ENCODE results near the gene MYF6. TPM values are rescaled to one million over a fixed set of nuclear protein-coding genes. Genes with fewer than 3 reads are reported as not detected.
A peak's percentile ranks its signal among the peaks of the same experiment; 100 is the strongest.

The MYF6 gene
- polyA plus RNA-seq, 3 donors, result not detected

DNA sequence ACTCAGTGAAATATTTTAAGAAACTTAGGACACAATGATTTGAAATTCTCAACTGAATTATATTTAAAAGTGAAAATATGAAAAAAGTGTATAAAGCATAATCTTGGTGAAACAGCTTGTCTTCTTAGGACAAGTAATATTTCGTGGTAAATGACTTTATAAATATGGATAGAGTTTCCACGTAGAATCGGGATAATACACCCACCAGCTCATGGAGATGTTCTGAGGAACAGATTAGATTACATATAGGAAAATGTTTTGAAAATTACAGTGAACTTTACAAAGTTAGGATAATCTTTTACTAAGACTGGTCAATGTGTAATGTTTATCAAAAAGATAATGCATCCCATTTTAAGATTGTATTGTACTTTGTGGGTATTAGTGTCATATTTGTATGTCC, 25.6 kb upstream of the MYF6 start:
- no peak overlapping the region for H3K9ac ChIP-seq (ENCODE audit: insufficient read depth, low read length, poor library complexity, severe bottlenecking)
- H2AFZ ChIP-seq (ENCODE audit: insufficient read depth, low read depth, low read length, poor library complexity, severe bottlenecking), result no peak overlapping the region
- DNase-seq, result no peak
- H3K4me2 ChIP-seq (replicated peaks; ENCODE audit: extremely low read depth, low read length, poor library complexity, severe bottlenecking), result no peak overlapping the region
- no peaks in the 10 kb centered on the region for H3K79me2 ChIP-seq (ENCODE audit: insufficient read depth, low read length)
- Mint-ChIP-seq H3K9me3 (peaks cover 0 to 2% (median 0%) of the 10 kb centered on the region in 7 donors), H3K4me1 (no peaks in the 10 kb centered on the region), H3K27ac (no peak overlapping the region), H3K4me3 (no peak overlapping the region), H3K27me3 (ENCODE audit: low read depth in 3 of 3) (peaks cover 0 to 3% (median 2%) of the 10 kb centered on the region in 3 donors), H3K36me3 (no peaks in the 10 kb centered on the region)
- intact Hi-C loops (cut with micrococcal nuclease), result no loop called here
- no CpG with 5 or more reads among the region's 3 CpGs for WGBS (ENCODE audit: insufficient coverage)
- H3K4me1 ChIP-seq (ENCODE audit: control insufficient read depth in 1 of 2, insufficient read depth in 2 of 2, low read length in 2 of 2), result no peaks in the 10 kb centered on the region
- H3K27ac ChIP-seq (ENCODE audit: low read depth in 1 of 2, low read length in 2 of 2), result no peak overlapping the region
- no peaks in the 10 kb centered on the region for H3K27me3 ChIP-seq (ENCODE audit: control insufficient read depth in 2 of 2, insufficient read depth in 2 of 2, low read length in 2 of 2)
- no peaks in the 10 kb centered on the region for H3K9me3 ChIP-seq (replicated peaks in 1 of 2; ENCODE audit: control insufficient read depth in 1 of 2, insufficient read depth in 1 of 2, low read length in 2 of 2)
- TF ChIP-seq, protein P1, sequence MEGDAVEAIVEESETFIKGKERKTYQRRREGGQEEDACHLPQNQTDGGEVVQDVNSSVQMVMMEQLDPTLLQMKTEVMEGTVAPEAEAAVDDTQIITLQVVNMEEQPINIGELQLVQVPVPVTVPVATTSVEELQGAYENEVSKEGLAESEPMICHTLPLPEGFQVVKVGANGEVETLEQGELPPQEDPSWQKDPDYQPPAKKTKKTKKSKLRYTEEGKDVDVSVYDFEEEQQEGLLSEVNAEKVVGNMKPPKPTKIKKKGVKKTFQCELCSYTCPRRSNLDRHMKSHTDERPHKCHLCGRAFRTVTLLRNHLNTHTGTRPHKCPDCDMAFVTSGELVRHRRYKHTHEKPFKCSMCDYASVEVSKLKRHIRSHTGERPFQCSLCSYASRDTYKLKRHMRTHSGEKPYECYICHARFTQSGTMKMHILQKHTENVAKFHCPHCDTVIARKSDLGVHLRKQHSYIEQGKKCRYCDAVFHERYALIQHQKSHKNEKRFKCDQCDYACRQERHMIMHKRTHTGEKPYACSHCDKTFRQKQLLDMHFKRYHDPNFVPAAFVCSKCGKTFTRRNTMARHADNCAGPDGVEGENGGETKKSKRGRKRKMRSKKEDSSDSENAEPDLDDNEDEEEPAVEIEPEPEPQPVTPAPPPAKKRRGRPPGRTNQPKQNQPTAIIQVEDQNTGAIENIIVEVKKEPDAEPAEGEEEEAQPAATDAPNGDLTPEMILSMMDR (IDR thresholded peaks at IDR 0.05), result no peak
- H3K36me3 ChIP-seq (replicated peaks in 1 of 2; ENCODE audit: control insufficient read depth in 1 of 2, insufficient read depth in 2 of 2, low read length in 2 of 2), result no peaks in the 10 kb centered on the region
- H3K4me3 ChIP-seq (replicated peaks in 1 of 3; ENCODE audit: low read depth in 2 of 3, low read length in 3 of 3), result no peak overlapping the region
- no peaks in the 10 kb centered on the region for H4K20me1 ChIP-seq (ENCODE audit: insufficient read depth, low read length)

DNA sequence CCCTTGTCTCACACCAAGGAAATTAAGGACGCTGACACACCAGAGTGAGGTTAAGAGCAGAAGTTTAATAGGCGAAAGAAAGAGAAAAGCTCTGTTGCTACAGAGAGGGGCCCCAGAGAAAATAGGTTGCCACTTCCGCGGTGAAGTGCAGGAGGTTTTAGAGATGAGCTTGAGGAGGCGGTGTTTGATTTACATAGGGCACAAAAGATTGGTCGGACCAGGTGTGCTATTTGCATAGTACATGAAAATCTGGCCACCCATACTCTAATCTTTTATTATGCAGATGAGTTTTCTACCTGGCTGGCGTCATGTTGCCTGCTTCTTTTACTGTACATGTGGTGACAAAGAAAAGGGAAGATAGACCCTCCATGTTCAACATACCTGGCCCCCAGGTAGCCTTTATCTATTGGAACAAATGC, 23.3 kb upstream of the MYF6 start:
- H3K36me3 ChIP-seq (replicated peaks in 1 of 2; ENCODE audit: control insufficient read depth in 1 of 2, insufficient read depth in 2 of 2, low read length in 2 of 2), result no peaks in the 10 kb centered on the region
- Mint-ChIP-seq H3K9me3 (peaks cover 0 to 2% (median 0%) of the 10 kb centered on the region in 7 donors), H3K4me1 (no peaks in the 10 kb centered on the region), H3K27me3 (ENCODE audit: low read depth in 3 of 3) (peaks cover 0 to 3% (median 2%) of the 10 kb centered on the region in 3 donors), H3K36me3 (no peaks in the 10 kb centered on the region), H3K27ac (peak overlapping the region in 1 of 7 donors; percentile 64), H3K4me3 (no peak overlapping the region)
- H3K27ac ChIP-seq (ENCODE audit: low read depth in 1 of 2, low read length in 2 of 2), result no peak overlapping the region
- H4K20me1 ChIP-seq (ENCODE audit: insufficient read depth, low read length), result no peaks in the 10 kb centered on the region
- no peak overlapping the region for H2AFZ ChIP-seq (ENCODE audit: insufficient read depth, low read depth, low read length, poor library complexity, severe bottlenecking)
- no peak overlapping the region for H3K9ac ChIP-seq (ENCODE audit: insufficient read depth, low read length, poor library complexity, severe bottlenecking)
- H3K79me2 ChIP-seq (ENCODE audit: insufficient read depth, low read length), result no peaks in the 10 kb centered on the region
- 50% methylated on average over 3 of the region's 7 CpGs for WGBS (ENCODE audit: insufficient coverage)
- H3K27me3 ChIP-seq (ENCODE audit: control insufficient read depth in 2 of 2, insufficient read depth in 2 of 2, low read length in 2 of 2), result no peaks in the 10 kb centered on the region
- no peaks in the 10 kb centered on the region for H3K4me1 ChIP-seq (ENCODE audit: control insufficient read depth in 1 of 2, insufficient read depth in 2 of 2, low read length in 2 of 2)
- TF ChIP-seq, protein P1 (IDR thresholded peaks at IDR 0.05), result no peak
- H3K4me3 ChIP-seq (replicated peaks in 1 of 3; ENCODE audit: low read depth in 2 of 3, low read length in 3 of 3), result no peak overlapping the region
- no peak overlapping the region for H3K4me2 ChIP-seq (replicated peaks; ENCODE audit: extremely low read depth, low read length, poor library complexity, severe bottlenecking)
- DNase-seq, result no peak
- H3K9me3 ChIP-seq (replicated peaks in 1 of 2; ENCODE audit: control insufficient read depth in 1 of 2, insufficient read depth in 1 of 2, low read length in 2 of 2), result no peaks in the 10 kb centered on the region
- intact Hi-C loops (cut with micrococcal nuclease), result no loop called here

All from CD14-positive monocyte (primary cell).